CD4-positive, alpha-beta T cell treated with Interleukin-17A for 1 hour (primary cell): ENCODE data around the gene HOXA9.
A peak's percentile ranks its signal among the peaks of the same experiment; 100 is the strongest.

Experiments
- DNase-seq: peaks from one replicate; pipeline ENCODE4 v3.0.0-alpha.2; 2020

The HOXA9 gene

DNA sequence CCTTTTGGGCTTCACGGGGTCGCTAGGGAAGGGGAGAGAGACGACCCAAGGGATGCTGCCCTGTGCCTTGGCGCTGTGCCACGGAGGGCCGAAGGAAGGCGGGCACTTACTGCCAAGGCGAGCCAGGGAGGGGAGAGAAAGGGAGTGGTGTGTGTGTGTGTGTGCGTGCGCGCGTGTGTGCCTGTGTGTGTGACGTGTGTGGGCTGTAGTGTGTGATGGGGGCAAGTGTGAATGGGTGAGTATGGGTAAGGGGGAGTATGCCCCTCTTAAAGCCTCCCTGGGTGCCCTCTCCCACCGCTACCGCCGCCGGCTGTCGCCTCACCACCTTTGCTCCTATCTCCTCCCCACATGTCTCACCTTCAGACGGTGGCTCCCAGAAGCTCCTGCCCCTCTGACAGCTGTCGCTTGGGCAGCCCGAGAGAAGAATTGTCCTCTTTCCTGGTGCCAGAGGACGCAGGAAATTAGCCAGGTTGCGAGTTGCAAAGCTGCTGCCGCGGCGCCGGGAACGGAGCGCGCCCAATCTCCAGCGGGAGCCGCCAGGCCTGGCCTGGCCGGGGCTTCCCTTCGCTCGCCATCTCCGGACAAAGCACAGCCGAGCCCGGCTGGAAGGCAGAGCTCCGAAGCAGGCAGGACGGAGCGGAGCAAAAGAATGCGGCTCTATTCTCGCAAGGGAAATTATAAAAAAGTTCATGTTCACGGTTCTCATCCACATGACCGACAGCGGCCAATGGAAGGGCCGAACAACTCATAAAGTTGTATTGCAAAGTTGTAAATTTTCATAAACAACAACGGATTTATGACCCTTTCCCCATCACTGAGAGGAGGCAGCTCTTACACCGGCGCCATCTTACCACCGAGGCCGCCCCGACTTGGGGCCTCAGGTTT lies 13.2 kb downstream of the HOXA9 start, which contains the start of gene HOXA3:
Gene HOXA3, minus strand, starts transcription at position 653 of the 885 bp plus-strand sequence. CDS start 41,943 bp downstream, outside the sequence.
- DNase-seq = no peak

DNA sequence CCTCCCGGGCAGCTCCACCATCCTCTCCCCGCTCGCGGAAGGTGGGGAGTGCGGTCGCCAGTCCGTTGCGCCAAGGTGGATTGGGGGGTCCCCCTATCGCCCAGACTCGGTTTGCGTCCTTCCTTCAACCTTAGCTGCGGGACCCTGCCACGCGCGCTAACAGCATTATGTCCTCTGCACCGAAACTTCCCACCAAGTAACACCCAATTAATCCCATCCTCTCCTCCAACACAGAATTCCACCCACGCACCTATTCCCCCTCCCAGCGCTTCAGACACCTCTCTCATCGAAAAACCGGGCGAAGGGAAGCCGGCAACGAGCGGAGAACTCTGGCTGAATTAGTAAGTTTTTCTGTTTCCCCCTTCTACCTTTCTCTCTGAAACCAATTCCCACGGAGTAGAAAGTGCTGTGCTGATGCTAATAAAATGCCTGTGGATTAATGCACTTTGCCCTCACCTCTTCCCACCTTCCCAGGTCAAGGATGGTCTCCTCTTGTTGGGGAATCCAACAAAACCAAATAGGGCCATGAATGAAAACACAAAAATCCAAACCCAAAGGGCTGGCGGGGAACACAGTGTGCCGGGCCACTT lies 13.9 kb downstream of the HOXA9 start:
- DNase-seq = no peak

DNA sequence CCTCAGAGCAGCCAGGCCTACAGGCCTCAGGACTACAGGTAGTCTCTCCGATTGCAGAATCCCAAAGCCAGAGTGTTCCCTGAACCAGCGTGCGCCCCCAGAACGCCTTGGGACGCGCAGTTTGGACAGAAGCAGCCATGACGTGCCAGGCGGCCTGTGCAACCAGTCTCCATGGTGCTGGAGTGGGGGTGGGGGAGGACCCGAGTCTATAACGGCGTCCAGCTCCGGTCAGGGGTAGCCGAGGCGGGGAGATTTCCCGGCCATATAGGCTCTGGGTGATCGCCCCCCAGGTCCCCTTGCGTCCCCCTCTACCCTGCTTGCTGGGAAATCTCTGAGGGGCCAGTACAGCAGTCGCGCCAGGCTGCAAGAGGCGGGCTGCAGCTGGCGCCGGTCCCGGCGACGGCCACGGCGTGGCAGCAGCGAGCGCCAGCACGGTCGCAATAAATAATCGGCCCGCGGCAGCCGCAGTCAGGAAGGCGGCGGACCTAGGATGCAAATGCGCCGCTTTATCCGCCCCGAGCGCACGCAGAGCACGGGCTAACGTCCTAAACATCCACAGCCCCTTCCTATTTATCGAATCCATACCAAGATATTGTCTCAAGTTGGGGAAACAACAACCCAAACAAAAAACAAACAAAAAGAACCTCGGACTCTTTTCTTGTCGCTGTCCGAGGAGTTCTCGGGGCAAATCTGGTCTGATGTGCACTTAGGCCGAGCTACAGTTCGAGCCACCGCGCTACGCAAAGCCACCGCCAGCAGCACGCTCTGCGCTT lies 14.6 kb downstream of the HOXA9 start:
- peak; percentile 63 for DNase-seq

DNA sequence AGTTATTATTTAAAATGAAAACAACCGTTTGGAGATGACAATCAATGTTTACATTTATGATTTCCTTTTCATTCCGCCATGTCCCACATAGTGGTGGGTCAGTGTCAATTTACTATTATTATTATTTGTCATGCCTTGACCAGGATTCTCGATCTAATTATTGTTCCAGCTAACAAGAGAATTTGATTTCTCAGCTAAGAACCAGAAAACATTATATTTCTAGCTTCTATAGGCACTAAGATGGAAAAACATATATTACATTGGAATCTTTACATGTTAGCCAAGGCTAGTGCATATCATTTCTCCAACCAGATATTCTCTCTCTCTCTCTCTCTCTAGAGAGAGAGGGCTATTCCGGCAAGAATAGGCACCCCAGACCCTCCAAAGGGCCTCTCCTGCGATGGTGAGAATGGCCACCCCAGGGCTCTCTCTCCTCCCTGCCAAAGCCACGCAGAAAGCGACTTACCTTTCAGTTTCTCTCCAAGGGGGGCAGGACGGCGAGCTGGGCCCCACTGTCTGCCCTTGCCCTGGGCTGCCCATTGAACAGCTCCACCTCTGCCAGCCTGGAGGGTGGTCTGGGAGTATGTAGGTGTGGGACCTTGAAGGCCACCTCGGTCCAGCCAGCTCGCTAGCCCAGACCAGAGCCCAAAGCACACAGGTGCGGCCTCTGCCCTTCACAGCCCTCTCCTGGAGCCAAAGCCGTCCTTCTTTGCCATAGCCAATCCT lies 15.3 kb downstream of the HOXA9 start:
- no peak for DNase-seq

DNA sequence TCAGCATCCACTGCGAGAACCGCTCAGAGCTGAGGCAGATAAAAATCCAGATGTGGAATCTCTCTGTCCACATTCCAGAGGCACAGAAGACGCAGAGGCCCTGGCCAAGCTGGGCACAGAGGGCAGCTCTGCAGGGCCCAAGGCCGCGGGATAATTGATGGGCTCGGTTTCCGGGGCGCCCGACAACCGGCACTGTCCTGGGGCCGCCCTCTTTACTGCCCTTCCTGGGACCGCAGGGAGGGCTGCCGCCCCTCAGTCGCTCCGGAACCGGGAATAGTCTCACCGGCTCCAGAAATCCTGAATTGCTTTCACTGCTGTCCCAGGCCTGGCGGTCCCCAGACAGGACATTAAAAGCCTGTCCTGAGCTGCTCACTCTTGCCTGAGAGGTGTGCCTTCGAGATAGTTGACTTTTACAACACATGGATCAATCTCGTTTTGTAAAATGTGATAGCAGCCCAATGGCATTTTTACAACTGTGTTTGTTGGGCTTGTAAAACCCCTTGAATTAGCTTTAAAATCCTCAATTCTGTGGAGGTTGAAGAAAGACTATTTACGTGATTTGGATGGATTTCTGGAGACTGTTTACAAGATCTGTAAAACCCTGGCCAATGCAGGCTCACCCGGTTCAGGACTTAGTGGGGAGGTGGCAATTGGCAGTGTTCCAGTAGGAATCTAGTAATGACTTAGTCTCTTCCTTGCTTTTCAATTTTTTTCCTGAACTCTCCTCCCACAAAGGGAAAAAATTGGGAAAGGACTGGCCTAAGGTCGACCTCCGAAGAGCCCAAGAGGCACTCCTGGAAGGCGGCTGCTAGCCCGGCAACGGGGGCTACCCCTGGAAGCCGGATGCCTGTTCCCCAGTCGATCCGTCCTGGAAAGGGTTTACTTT lies 16.3 kb downstream of the HOXA9 start:
- no peak for DNase-seq

DNA sequence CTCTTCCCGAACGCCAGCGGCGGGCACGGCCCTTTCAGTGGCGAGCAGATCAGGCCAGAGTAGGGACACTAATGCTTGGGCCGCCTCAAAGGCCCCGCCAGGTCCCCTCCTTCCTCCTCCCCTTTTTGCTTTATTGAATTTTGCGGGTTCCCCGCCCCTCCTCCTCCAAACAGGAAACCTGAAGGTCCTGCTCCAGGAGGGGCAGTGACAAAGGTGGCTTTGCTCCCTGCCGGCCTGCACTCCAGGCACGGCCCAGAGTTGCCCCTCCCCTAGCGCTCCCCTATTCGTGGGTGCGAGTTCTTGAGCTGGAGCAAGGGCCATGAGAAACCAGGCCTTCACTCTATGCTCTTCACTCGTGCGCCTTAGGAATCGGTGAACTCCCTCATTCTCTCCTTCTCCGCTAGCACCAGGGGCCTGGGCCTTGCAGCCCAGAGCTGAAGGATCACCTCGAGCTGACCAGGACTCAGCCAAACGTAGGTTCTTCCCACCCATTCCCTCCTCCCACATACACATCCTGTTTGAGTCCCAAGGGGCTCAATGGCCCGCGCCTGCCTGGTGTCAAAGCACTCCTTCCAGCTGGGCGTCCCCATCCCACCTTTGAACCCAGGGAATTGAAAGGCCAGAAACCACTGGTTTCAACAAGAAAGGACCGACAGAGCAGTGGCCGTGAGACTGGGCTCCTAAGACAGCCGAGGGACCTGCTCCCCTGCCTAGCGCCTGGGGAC lies 17.1 kb downstream of the HOXA9 start:
- DNase-seq = no peak

DNA sequence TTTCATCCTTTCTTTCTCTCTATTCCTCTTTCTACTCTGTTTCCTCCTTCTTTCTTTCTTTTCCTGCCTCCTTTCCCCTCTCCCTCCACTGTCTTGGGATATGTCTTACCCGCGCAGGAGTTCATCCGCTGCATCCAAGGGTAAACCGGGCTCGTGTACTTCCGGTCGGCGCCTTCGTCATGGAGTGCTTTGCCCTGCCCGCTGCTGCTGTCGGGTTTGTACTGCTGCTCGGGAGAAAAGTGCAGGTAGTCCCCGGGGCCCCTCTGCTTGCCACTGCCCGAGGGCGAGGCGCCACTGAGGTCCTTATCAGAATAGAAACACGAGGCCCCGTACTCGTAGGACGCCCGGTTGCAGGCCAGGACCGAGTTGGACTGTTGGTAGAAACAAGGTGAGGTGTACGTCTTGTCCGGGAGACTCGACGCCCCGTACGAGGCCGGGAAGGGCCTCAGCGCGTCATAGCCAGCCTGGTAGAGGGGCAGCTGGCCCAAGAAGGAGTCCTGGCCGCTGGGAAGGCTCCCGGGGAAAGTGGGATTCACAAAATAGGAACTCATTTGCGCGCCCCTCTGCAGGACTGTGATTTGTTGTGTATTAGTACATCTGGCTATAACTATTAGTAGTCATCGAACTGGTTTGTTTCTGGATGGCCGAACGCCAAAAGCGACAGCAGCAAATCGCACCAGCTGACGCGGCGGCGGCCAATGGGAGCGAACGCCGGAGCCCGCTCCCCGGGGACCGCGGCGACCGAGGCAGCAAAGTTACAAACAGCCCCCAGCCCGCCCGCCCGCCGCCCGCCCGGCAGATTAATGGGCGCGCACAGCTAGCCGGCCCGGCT lies 17.9 kb downstream of the HOXA9 start, which contains the start of gene HOXA6:
Gene HOXA6, minus strand, starts transcription at position 576 of the 832 bp plus-strand sequence. Its CDS starts 25 bp downstream, at position 551.
- no peak for DNase-seq

DNA sequence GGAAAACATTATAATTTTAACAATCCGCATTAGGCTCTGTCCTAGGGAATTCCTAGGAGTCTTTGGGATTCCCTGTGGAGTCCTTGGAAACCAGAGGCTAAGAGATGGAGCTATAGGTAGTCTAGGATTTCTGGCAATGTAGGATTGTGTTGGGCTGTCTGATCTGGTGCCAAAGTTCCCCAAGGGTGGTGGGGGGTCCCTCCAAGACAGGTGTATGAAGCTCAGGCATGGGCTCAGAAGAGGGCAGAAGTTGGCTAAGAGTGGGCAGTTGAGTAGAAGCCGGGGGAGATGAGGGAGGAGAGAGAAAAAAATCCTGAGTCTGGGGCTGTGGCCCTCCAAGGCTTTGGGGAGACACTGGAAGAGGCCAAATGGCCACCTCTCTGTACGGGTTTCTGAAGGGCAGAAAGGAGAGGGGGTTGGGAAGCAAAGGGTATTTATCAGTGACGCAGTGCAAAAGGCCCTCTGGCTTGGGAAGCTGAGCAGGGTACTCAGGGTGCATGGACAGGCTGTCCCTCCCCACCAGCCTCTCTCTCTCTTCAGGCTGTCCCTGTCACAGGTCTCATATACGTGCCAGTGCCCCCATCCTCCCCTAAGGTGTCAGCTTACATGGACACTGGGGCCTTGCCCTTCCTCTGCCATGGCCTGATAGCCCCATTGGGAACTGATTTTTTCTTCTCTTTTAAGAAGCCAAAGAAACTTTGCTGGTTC lies 18.7 kb downstream of the HOXA9 start:
- DNase-seq = no peak

DNA sequence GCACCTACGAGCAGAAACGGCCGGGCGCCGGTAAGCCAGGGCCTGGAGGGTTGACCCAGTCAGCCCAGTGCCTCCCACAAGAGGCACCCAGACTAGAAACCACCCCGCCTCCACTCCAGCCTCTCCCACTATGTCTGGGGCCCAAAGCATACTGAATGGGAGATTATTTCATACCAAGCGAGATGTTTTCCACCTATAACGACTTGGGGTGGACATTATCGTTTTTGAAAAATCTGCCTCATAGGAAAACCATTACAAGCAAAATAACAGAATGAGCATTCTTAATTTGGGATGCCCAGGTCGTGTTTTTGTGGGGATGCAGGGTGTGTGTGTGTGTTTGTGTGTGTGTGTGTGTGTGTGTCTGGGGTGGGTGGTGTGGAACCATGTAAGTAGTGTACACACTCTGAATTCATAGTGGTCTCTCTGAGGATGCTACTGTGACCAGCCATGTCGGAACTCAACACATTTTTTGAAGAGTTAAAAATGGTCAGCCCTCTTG lies 19.4 kb downstream of the HOXA9 start:
- no peak for DNase-seq

DNA sequence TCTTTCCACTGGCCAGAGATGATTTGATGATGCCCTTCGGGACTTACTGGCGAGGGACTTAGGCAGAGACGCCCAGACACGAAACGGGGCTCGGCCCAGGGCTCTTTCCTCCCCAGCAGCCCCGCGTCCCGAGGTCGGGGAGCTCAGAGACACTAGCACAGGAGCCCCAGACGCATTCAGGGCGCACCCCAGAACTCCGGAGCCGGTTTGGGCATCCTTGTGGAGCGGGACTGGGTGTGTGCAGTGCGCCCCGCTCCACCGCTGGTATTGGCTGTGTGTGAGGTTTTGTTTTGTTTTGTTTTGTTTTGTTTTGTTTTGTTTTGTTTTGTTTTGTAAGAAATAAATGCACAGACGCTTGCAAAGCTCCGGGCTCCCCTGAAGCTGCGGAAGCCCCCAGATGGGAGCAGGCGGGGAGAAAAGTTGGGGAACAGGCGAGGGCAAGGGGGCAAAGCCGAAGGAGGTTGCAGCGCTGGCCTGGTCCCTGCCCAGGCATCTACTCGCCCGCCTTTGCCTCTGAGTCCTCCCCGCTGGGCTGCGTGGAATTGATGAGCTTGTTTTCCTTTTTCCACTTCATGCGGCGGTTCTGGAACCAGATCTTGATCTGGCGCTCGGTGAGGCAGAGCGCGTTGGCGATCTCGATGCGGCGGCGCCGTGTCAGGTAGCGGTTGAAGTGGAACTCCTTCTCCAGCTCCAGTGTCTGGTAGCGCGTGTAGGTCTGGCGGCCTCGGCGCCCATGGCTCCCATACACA lies 20.0 kb downstream of the HOXA9 start:
- DNase-seq = no peak

DNA sequence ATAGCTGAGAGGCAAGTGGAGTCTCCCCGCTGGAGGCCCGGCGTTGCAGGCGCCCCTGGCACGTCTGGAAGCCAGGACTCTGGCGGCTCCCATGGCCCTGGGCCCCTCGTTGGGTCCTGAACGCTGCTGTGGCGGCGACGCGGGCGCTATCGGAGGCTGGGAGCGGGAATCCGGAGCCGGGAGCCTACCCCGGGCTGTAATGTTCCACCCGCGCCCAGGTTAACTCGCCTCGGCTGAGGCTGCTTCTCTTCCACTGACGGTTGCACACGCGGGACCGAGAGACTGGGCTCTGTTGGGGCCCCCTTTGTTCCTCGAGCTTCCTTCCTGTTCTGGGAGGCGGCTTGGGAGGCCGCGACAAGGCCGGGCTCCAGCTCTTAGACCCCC lies 20.6 kb downstream of the HOXA9 start:
- no peak for DNase-seq

DNA sequence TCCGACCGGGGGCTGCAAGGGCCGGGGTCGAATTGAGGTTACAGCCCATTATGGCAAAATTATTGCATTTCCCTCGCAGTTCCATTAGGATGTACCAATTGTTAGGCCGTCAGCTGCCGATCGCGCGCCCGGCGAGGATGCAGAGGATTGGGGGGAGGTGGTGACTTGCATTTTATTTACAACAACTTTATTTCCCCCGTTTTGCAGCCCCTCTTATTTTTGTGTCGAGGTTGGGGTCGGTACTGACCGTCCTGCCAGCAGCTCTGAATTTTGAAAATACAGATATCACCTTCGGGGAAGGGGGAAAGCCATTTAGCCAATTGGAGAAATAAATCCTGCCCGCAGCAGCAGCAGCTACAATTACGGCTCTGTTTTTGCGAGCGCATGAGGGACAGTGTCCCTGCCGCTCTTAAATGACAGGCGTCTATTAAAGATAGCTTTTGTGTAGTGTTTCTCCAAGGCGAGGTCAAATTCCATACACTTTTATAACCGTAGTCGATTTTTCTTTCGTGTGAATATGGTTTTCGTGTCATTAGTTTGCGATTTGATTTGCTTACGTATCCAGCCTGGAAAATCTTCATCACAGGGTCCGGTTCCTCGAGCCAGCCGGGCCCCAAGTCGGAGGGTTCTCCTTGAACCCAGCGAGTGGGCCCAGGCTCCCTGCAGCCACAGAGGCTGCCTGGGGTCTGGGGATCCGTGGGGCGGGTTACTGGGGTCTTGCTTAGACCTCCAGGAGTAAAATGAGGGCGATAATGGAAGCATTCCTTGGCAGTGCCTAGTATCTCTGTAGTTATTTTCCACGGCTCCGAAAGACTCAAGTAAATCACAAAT lies 21.2 kb downstream of the HOXA9 start:
- no peak for DNase-seq

DNA sequence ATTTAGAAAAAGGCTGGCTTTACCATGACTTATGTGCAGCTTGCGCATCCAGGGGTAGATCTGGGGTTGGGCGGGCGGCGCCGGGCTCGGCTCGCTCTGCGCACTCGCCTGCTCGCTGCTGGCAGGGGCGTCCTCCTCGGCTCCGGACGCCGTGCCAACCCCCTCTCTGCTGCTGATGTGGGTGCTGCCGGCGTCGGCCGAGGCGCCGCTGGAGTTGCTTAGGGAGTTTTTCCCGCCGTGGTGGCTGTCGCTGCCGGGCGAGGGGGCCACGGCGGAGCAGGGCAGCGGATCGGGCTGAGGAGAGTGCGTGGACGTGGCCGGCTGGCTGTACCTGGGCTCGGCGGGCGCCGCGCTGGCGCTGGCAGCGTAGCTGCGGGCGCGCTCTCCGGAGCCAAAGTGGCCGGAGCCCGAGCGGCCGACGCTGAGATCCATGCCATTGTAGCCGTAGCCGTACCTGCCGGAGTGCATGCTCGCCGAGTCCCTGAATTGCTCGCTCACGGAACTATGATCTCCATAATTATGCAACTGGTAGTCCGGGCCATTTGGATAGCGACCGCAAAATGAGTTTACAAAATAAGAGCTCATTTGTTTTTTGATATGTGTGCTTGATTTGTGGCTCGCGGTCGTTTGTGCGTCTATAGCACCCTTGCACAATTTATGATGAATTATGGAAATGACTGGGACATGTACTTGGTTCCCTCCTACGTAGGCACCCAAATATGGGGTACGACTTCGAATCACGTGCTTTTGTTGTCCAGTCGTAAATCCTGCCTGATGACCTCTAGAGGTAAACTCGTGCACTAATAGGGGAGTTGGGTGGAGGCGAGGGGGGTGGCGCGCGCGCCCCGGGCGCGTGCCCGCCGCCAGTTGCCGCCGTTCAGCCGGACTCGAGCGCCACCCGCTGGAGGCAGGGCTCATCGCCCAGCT lies 22.1 kb downstream of the HOXA9 start, which contains the start of gene HOXA5:
Gene HOXA5, minus strand, starts transcription at position 659 of the 927 bp plus-strand sequence. Its CDS starts 74 bp downstream, at position 585.
- no peak for DNase-seq

DNA sequence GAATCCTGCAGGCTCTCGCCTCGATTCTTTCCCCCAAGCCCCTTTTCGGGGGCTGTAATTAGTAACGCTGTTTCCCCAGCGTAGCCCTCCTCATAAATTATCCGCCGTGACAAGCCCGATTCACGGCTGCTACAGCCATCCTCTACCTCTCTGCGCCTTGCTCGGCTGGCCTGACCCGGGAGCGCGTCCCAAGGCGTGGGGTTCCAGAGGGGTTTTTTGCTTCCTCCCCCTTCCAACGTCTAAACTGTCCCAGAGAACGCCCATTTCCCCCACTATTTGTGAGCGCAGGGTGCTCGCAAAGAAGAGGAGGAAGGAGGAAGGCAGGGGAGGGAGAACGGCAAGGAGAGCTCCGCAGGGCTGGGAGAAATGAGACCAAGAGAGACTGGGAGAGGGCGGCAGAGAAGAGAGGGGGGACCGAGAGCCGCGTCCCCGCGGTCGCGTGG lies 22.7 kb downstream of the HOXA9 start:
- no peak for DNase-seq

DNA sequence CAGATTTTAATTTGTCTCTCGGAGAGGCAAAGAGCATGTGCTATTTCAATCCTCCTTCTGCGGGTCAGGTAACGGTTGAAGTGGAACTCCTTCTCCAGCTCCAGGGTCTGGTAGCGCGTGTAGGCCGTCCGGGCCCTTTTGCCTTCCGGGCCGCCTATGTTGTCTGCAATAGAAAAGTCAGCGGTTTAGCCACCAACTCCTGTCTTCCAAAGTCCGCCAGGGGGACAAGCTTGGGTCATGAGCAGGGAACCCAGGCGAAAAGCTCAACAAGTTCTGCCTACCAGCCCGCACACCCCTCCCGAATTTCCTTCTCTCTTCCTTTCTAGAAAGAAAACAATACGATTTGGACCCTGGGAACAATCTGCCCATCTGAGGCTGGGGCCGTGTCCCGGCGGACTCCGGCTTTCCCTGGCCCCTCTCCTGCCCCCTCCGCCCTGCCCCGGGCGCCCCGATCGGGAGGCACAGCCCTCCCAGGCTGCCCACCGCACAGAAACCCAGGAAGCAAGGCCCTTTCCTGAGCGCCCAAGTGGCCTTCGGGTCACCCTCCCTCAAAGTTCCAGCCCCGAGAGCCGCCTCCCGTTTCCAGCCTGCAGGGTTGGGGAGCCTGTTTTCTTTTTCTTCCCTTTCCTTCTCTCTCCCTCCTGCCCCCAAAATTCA lies 23.3 kb downstream of the HOXA9 start:
- no peak for DNase-seq
